Upper lobe of left lung (tissue), 4 donors: Measurements from ENCODE around the gene CTAGE1.

Experiments used
- EP300 ChIP-seq, 4 donors: sonication (generic); formaldehyde crosslinking; IDR thresholded peaks; one replicate each; pipeline ENCODE4 v1.5.1; 2017; ENCODE audit warnings: antibody characterized with exemption in 4 of 4, control low read depth in 2 of 4
- POLR2A ChIP-seq, 4 donors: fragments of 450-650 bp; IDR thresholded peaks; one replicate each; pipeline ENCODE4 v1.5.1; 2016 to 2017; ENCODE audit warnings: antibody characterized with exemption in 4 of 4, mild to moderate bottlenecking in 2 of 4
- TF ChIP-seq, protein P1 (sequence below), 6 experiments: fragments of 450-650 bp in 4 of 6; fragments of 200-600 bp in 2 of 6; sonication (generic) in 2 of 6; IDR thresholded peaks; one replicate each; pipeline ENCODE4 v1.5.1; 2016 to 2019; ENCODE audit warnings: antibody characterized with exemption in 6 of 6

- TF ChIP-seq, protein P1, sequence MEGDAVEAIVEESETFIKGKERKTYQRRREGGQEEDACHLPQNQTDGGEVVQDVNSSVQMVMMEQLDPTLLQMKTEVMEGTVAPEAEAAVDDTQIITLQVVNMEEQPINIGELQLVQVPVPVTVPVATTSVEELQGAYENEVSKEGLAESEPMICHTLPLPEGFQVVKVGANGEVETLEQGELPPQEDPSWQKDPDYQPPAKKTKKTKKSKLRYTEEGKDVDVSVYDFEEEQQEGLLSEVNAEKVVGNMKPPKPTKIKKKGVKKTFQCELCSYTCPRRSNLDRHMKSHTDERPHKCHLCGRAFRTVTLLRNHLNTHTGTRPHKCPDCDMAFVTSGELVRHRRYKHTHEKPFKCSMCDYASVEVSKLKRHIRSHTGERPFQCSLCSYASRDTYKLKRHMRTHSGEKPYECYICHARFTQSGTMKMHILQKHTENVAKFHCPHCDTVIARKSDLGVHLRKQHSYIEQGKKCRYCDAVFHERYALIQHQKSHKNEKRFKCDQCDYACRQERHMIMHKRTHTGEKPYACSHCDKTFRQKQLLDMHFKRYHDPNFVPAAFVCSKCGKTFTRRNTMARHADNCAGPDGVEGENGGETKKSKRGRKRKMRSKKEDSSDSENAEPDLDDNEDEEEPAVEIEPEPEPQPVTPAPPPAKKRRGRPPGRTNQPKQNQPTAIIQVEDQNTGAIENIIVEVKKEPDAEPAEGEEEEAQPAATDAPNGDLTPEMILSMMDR (IDR thresholded peaks at IDR 0.05) = no peak
- TF ChIP-seq POLR2A (IDR thresholded peaks at IDR 0.05) = no peak
- TF ChIP-seq EP300 (IDR thresholded peaks at IDR 0.05) = no peak
These were observed 49.7 kb downstream of the CTAGE1 start for GRCh38 chr18:22368021-22368420.
